ENCODE results near the gene SWI5. TPM values are rescaled to one million over a fixed set of nuclear protein-coding genes. Genes with fewer than 3 reads are reported as not detected.
A peak's percentile ranks its signal among the peaks of the same experiment; 100 is the strongest.

SWI5 gene
- total and polyA plus RNA-seq, 9 of the 15 experiments (the other 6 are each of a cell fraction or from before 2014, with no cell fraction given) = 62.8 to 133 (median 95.9) TPM

DNA sequence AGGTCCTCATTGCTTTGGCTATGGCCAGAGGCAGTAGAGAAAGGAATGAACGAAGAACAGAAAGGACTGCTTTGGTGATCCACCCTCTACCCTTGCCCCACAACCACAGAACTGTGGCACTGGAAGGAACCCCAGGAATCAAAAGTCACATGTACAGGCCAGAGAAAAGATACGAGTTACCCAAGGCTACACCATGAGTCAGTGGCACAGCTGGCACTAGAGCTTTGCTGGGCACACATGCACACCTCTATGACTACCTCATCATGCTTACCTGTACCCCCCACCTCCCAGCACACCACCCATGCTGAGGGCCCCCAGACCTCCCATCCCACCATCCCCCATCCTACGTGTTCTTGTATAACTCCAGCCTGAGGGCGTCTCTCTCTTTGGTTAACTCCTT lies 13.4 kb upstream of the SWI5 start:
- ATAC-seq (no peak), FAIRE-seq (no peak), DNase-seq (ENCODE audit: extremely low read depth in 1 of 4, low spot score in 3 of 4) (no peak)
- Histone ChIP-seq H3K36me3 (ENCODE audit: control insufficient read depth, insufficient read depth, low read length) (peaks cover 87% of the 10 kb centered on the region), H3K4me1 (replicated peaks in 1 of 2; ENCODE audit: control insufficient read depth in 2 of 2, insufficient read depth in 2 of 2, low read length in 2 of 2) (peaks cover 0 to 17% of the 10 kb centered on the region in 2 experiments; a peak in 2 of 5 replicates), H2AFZ (ENCODE audit: low read depth, low read length) (no peak overlapping the region), H4K20me1 (replicated peaks; ENCODE audit: control insufficient read depth, insufficient read depth, low read length) (no peaks in the 10 kb centered on the region), H3K4me3 (no peak overlapping the region), H3K9me3 (replicated peaks; ENCODE audit: control insufficient read depth, insufficient read depth, low read depth, low read length) (no peaks in the 10 kb centered on the region), H3K9me1 (ENCODE audit: control insufficient read depth, insufficient read depth, low read length) (peaks cover 4% of the 10 kb centered on the region), H3K27me3 (ENCODE audit: control insufficient read depth in 2 of 2, insufficient read depth in 2 of 2, low read length in 2 of 2) (no peaks in the 10 kb centered on the region), H3K9ac (ENCODE audit: insufficient read depth in 1 of 2, low read depth in 2 of 2, low read length in 2 of 2) (no peak overlapping the region; a peak in 1 of 4 replicates), H3K27ac (ENCODE audit: extremely low read depth, low read depth, low read length) (no peak overlapping the region), H3K4me2 (ENCODE audit: insufficient read depth, low read length) (no peak overlapping the region), H3K79me2 (ENCODE audit: control insufficient read depth, insufficient read depth, low read length) (no peaks in the 10 kb centered on the region)
- in situ Hi-C loops (cut with MboI) (no loop called here), intact Hi-C loops (cut with micrococcal nuclease) (no loop called here)
- BruUV-seq (replicated peaks) = no TSS peak
- ChIA-PET CTCF (ENCODE audit: low intra/inter-chr PET ratio) (no interaction called here), POLR2A (interaction anchor here (0.6 to 2.3 kb wide), 6 partner anchors 9 to 943 kb away, joined by 3 to 24 read pairs (median 5); partner anchors contain the start of gene BBLN)
- WGBS (ENCODE audit: insufficient coverage, low coverage, missing lambda C conversion rate) = 78% methylated on average over 4 of the region's 4 CpGs
- TF ChIP-seq TAF7 (tag; IDR thresholded peaks at IDR 0.05) (no peak), ZNF124 (CRISPR knock-in tag; IDR thresholded peaks at IDR 0.05) (peak; percentile 69; the same call in 1 of the 2 replicates)

DNA sequence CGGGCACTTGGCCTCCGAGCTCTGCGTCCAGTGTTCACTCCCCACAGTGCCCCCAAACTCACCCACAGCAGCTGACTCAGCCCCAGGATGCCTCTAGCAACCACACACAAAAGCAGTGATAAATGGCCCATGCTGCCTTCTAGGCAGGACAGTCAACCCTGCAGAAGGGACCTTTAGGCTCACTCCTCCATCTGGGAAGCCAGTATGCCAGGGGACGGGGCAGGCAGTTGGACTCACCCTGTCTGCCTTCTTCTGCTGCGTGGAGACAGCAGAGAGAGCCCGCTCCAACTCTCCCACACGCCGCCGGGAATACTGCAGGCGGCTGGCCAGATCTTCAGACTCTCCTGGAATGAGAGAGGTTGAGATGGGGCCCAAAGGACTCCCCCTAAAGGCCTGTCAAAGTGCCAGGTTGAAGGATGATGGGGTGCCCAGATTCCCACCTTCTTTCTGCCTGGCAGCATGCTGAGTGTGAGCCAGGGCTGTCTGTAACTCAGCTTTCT lies 10.7 kb upstream of the SWI5 start:
- Histone ChIP-seq H3K4me1 (replicated peaks in 1 of 2; ENCODE audit: control insufficient read depth in 2 of 2, insufficient read depth in 2 of 2, low read length in 2 of 2) (peaks cover 0 to 5% of the 10 kb centered on the region in 2 experiments; a peak in 2 of 5 replicates), H3K9me1 (ENCODE audit: control insufficient read depth, insufficient read depth, low read length) (peaks cover 11% of the 10 kb centered on the region), H3K4me2 (ENCODE audit: insufficient read depth, low read length) (no peak overlapping the region), H4K20me1 (replicated peaks; ENCODE audit: control insufficient read depth, insufficient read depth, low read length) (0 out of 2 replicates have a peak, but pooled peaks cover 3% of the 10 kb centered on the region), H3K9me3 (replicated peaks; ENCODE audit: control insufficient read depth, insufficient read depth, low read depth, low read length) (no peaks in the 10 kb centered on the region), H3K9ac (ENCODE audit: insufficient read depth in 1 of 2, low read depth in 2 of 2, low read length in 2 of 2) (peak overlapping the region in 1 of 2 experiments; percentile 11; a peak in 2 of 4 replicates), H3K27me3 (ENCODE audit: control insufficient read depth in 2 of 2, insufficient read depth in 2 of 2, low read length in 2 of 2) (no peaks in the 10 kb centered on the region), H2AFZ (ENCODE audit: low read depth, low read length) (no peak overlapping the region), H3K4me3 (no peak overlapping the region), H3K36me3 (ENCODE audit: control insufficient read depth, insufficient read depth, low read length) (peaks cover 85% of the 10 kb centered on the region), H3K27ac (ENCODE audit: extremely low read depth, low read depth, low read length) (no peak overlapping the region), H3K79me2 (ENCODE audit: control insufficient read depth, insufficient read depth, low read length) (no peaks in the 10 kb centered on the region)
- intact Hi-C loops (cut with micrococcal nuclease) (no loop called here), in situ Hi-C loops (cut with MboI) (no loop called here)
- 94% methylated on average over 10 of the region's 10 CpGs for WGBS (ENCODE audit: insufficient coverage, low coverage, missing lambda C conversion rate)
- FAIRE-seq (no peak), DNase-seq (ENCODE audit: extremely low read depth in 1 of 4, low spot score in 3 of 4) (no peak), ATAC-seq (no peak)
- ChIA-PET CTCF (ENCODE audit: low intra/inter-chr PET ratio) (no interaction called here), POLR2A (interaction anchor here (1.0 to 2.1 kb wide), 3 partner anchors 11 to 39 kb away, joined by 3 to 9 read pairs (median 4); partner anchors contain the start of genes GOLGA2 and SWI5)
- BruUV-seq (replicated peaks) = no TSS peak
- TF ChIP-seq EP300 (IDR thresholded peaks at IDR 0.05; ENCODE audit: low read length) (no peak), MYBL2 (IDR thresholded peaks at IDR 0.05; ENCODE audit: low read depth) (no peak), MYBL2 (CRISPR knock-in tag; IDR thresholded peaks at IDR 0.05; ENCODE audit: borderline replicate concordance) (no peak), SIX5 (IDR thresholded peaks at IDR 0.05; ENCODE audit: borderline replicate concordance in 1 of 2, insufficient read depth in 1 of 2, low read depth in 1 of 2, low read length in 2 of 2) (no peak), SMAD2 (IDR thresholded peaks at IDR 0.05; ENCODE audit: low read depth, low read length) (no peak), RCOR1 (IDR thresholded peaks at IDR 0.05; ENCODE audit: borderline replicate concordance in 1 of 2, low read depth in 2 of 2, low read length in 2 of 2) (no peak), PRMT5 (CRISPR knock-in tag; IDR thresholded peaks at IDR 0.05) (0 out of 2 replicates have a peak, but pooled peaks have one; percentile 28)
- TF ChIP-seq, protein P1, sequence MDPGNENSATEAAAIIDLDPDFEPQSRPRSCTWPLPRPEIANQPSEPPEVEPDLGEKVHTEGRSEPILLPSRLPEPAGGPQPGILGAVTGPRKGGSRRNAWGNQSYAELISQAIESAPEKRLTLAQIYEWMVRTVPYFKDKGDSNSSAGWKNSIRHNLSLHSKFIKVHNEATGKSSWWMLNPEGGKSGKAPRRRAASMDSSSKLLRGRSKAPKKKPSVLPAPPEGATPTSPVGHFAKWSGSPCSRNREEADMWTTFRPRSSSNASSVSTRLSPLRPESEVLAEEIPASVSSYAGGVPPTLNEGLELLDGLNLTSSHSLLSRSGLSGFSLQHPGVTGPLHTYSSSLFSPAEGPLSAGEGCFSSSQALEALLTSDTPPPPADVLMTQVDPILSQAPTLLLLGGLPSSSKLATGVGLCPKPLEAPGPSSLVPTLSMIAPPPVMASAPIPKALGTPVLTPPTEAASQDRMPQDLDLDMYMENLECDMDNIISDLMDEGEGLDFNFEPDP (CRISPR knock-in tag; IDR thresholded peaks at IDR 0.05) = no peak
- TF ChIP-seq, protein P2, sequence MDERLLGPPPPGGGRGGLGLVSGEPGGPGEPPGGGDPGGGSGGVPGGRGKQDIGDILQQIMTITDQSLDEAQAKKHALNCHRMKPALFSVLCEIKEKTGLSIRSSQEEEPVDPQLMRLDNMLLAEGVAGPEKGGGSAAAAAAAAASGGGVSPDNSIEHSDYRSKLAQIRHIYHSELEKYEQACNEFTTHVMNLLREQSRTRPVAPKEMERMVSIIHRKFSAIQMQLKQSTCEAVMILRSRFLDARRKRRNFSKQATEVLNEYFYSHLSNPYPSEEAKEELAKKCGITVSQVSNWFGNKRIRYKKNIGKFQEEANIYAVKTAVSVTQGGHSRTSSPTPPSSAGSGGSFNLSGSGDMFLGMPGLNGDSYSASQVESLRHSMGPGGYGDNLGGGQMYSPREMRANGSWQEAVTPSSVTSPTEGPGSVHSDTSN (CRISPR knock-in tag; IDR thresholded peaks at IDR 0.05; ENCODE audit: low read depth) = 0 out of 2 replicates have a peak, but pooled peaks have one; percentile 28
- TF ChIP-seq, protein P2 (tag; conservative IDR thresholded peaks at IDR 0.05; ENCODE audit: low read depth) = no peak
